Colonic mucosa (tissue), 4 donors: ENCODE measurements around the gene CETP. TPM values are rescaled to one million over a fixed set of nuclear protein-coding genes. Genes with fewer than 3 reads are reported as not detected.

ENCODE experiments used
- DNase-seq: peaks from one replicate; pipeline ENCODE4 v3.0.0-alpha.2; 2020
- H3K27ac ChIP-seq: fragments of 200-600 bp; one replicate; pipeline ENCODE4 v1.8.0; 2021
- H3K27me3 ChIP-seq: fragments of 200-600 bp; one replicate; pipeline ENCODE4 v1.8.0; 2021
- H3K36me3 ChIP-seq: fragments of 200-600 bp; one replicate; pipeline ENCODE4 v1.8.0; 2021
- H3K4me1 ChIP-seq: fragments of 200-600 bp; one replicate; pipeline ENCODE4 v1.8.0; 2021; ENCODE audit warnings: mild to moderate bottlenecking
- H3K4me3 ChIP-seq: fragments of 200-600 bp; one replicate; pipeline ENCODE4 v1.8.0; 2021
- H3K9ac ChIP-seq, 2 donors: one replicate each; pipeline ENCODE4 v1.7.0; 2013; ENCODE audit warnings: control low read depth in 2 of 2, low read depth in 2 of 2, low read length in 2 of 2
- H3K9me3 ChIP-seq: fragments of 200-600 bp; one replicate; pipeline ENCODE4 v1.8.0; 2021
- CTCF ChIP-seq: fragments of 200-600 bp; IDR thresholded peaks from one replicate; pipeline ENCODE4 v1.8.0; 2022; ENCODE audit warnings: antibody characterized with exemption, mild to moderate bottlenecking
- intact Hi-C: fragments of 100-400 bp; cut with DNase I; formaldehyde crosslinking; loops from one replicate; pipeline ENCODE4 v1.14.1; 2022
- total RNA-seq, 2 donors: library from RNA; stranded (reverse); fragmentation: NEBNext Ultra II Directional in 1 of 2; extraction: Animal tissue kit (Norgen Biotek cat#: 25700) in 1 of 2; gene quantifications; one replicate each; pipeline ENCODE4 v1.2.1, GENCODE V29; 2021
- donor health status: healthy.
- donor health status: DM: no; HTN: no; CAD: no.
- donor health status: DM: no; HTN: no; CAD: no.

Gene CETP
- total RNA-seq, 2 donors from 2014 or later: not detected

- TF ChIP-seq CTCF: no peak
- H3K4me3 ChIP-seq: no peak overlapping the region
- H3K36me3 ChIP-seq: peaks cover 36% of the 10 kb centered on the region
- intact Hi-C loops: loop anchor here (10.0 kb wide), 1 partner anchor 248 kb away; the partner anchor contains the start of genes PSME3IP1 and RSPRY1
- H3K9me3 ChIP-seq: no peaks in the 10 kb centered on the region
- H3K9ac ChIP-seq: no peak overlapping the region
- H3K27me3 ChIP-seq: no peaks in the 10 kb centered on the region
- no peaks in the 10 kb centered on the region for H3K4me1 ChIP-seq
- no peak for DNase-seq
- no peak overlapping the region for H3K27ac ChIP-seq
Observed at GRCh38 chr16:56936950-56937349, 24.8 kb upstream of the CETP start.

- H3K9ac ChIP-seq: no peak overlapping the region
- DNase-seq: no peak
- no peak for TF ChIP-seq CTCF
- intact Hi-C loops: loop anchor here (10.0 kb wide), 1 partner anchor 246 kb away; the partner anchor contains the start of genes PSME3IP1 and RSPRY1
- H3K36me3 ChIP-seq: peaks cover 55% of the 10 kb centered on the region
- no peak overlapping the region for H3K4me3 ChIP-seq
- H3K27ac ChIP-seq: no peak overlapping the region
- H3K27me3 ChIP-seq: no peaks in the 10 kb centered on the region
- H3K9me3 ChIP-seq: no peaks in the 10 kb centered on the region
- no peaks in the 10 kb centered on the region for H3K4me1 ChIP-seq
Observed at GRCh38 chr16:56938664-56939513, 22.9 kb upstream of the CETP start.

GRCh38 chr16:56939801-56940200 is 21.9 kb upstream of the CETP start:
- H3K27ac ChIP-seq: no peak overlapping the region
- no peak overlapping the region for H3K9ac ChIP-seq
- no peak overlapping the region for H3K4me3 ChIP-seq
- intact Hi-C loops: loop anchor here (10.0 kb wide), 1 partner anchor 245 kb away; the partner anchor contains the start of genes PSME3IP1 and RSPRY1
- H3K4me1 ChIP-seq: no peaks in the 10 kb centered on the region
- TF ChIP-seq CTCF: no peak
- peaks cover 55% of the 10 kb centered on the region for H3K36me3 ChIP-seq
- H3K9me3 ChIP-seq: no peaks in the 10 kb centered on the region
- H3K27me3 ChIP-seq: no peaks in the 10 kb centered on the region
- DNase-seq: no peak

- H3K4me1 ChIP-seq: no peaks in the 10 kb centered on the region
- no peaks in the 10 kb centered on the region for H3K27me3 ChIP-seq
- no peak for TF ChIP-seq CTCF
- DNase-seq: no peak
- H3K27ac ChIP-seq: no peak overlapping the region
- no peak overlapping the region for H3K9ac ChIP-seq
- H3K36me3 ChIP-seq: peaks cover 55% of the 10 kb centered on the region
- H3K9me3 ChIP-seq: no peaks in the 10 kb centered on the region
- intact Hi-C loops: no loop called here
- H3K4me3 ChIP-seq: no peak overlapping the region
Observed at GRCh38 chr16:56941092-56941491, 20.7 kb upstream of the CETP start.

GRCh38 chr16:56941856-56942331 is 19.9 kb upstream of the CETP start:
- no peaks in the 10 kb centered on the region for H3K4me1 ChIP-seq
- no peaks in the 10 kb centered on the region for H3K9me3 ChIP-seq
- H3K4me3 ChIP-seq: no peak overlapping the region
- no peak for DNase-seq
- no peaks in the 10 kb centered on the region for H3K27me3 ChIP-seq
- H3K36me3 ChIP-seq: peaks cover 55% of the 10 kb centered on the region
- no peak for TF ChIP-seq CTCF
- intact Hi-C loops: no loop called here
- H3K9ac ChIP-seq: no peak overlapping the region
- no peak overlapping the region for H3K27ac ChIP-seq
